Activated B cell treated with CpG ODN at 0.5 μM for 24 hours (primary cell): Measurements from ENCODE around the gene FAM72D. TPM values are rescaled to one million over a fixed set of nuclear protein-coding genes. Genes with fewer than 3 reads are reported as not detected.
A peak's percentile ranks its signal among the peaks of the same experiment; 100 is the strongest.
"Not testable (repeated sequence)": the region's sequence is repeated elsewhere in the genome, so short reads cannot be mapped to it uniquely, and the experiment has no call there.

Source experiments
- ATAC-seq: fragments of 200-7000 bp; cut with Tn5 transposase; one replicate; pipeline ENCODE4 v1.10.0; 2021; ENCODE audit warnings: low read depth, mild to moderate bottlenecking, moderate library complexity
- CTCF ChIA-PET: fragments of 350-600 bp; sonication (Branson Sonifier 250); formaldehyde crosslinking; loops from one replicate; lab custom pipeline; 2021; ENCODE audit warnings: antibody characterized with exemption; lab: Charles Lee
- POLR2A ChIA-PET: fragments of 350-600 bp; sonication (Branson Sonifier 250); formaldehyde crosslinking; loops from one replicate; lab custom pipeline; 2021; ENCODE audit warnings: antibody characterized with exemption; lab: Charles Lee
- DNase-seq: peaks from one replicate; pipeline ENCODE4 v3.0.0; 2022
- H3K27ac Mint-ChIP-seq: one replicate; pipeline ENCODE4 v1.8.0; 2020; ENCODE audit warnings: mixed read lengths
- H3K27me3 Mint-ChIP-seq: one replicate; pipeline ENCODE4 v1.8.0; 2021; ENCODE audit warnings: mixed read lengths
- H3K36me3 Mint-ChIP-seq: one replicate; pipeline ENCODE4 v1.8.0; 2021; ENCODE audit warnings: low read depth, mixed read lengths
- H3K4me1 Mint-ChIP-seq: one replicate; pipeline ENCODE4 v1.8.0; 2021; ENCODE audit warnings: mixed read lengths
- H3K4me3 Mint-ChIP-seq: one replicate; pipeline ENCODE4 v1.8.0; 2020; ENCODE audit warnings: mild to moderate bottlenecking, mixed read lengths
- H3K9me3 Mint-ChIP-seq: one replicate; pipeline ENCODE4 v1.8.0; 2020; ENCODE audit warnings: mixed read lengths
- intact Hi-C: fragments of 100-400 bp; cut with micrococcal nuclease; formaldehyde crosslinking; loops from one replicate; pipeline ENCODE4 v1.15.1; 2024
- total RNA-seq: library from RNA; stranded (reverse); gene quantifications from 2 replicates; pipeline ENCODE4 v1.2.3, GENCODE V29; 2022

FAM72D gene
- 0.17 and 0.20 TPM in 2 replicates for total RNA-seq

GRCh38 chr1:145095284-145096057, at the start of gene FAM72D, which contains the start of gene SRGAP2B:
TSS of gene FAM72D (plus strand) at chr1:145095974. CDS start at chr1:145096848, 874 bp downstream.
TSS of gene SRGAP2B (minus strand) at chr1:145095328. CDS start at chr1:145092901, 2,427 bp downstream.
- H3K27ac Mint-ChIP-seq, H3K27me3 Mint-ChIP-seq, H3K36me3 Mint-ChIP-seq, H3K9me3 Mint-ChIP-seq, DNase-seq, CTCF ChIA-PET, POLR2A ChIA-PET, intact Hi-C loops, H3K4me1 Mint-ChIP-seq: not testable (repeated sequence)
- peak within 1 kb of the TSS; percentile 91 for H3K4me3 Mint-ChIP-seq
- peak; percentile 78 for ATAC-seq

- H3K27ac Mint-ChIP-seq, CTCF ChIA-PET, H3K36me3 Mint-ChIP-seq, H3K27me3 Mint-ChIP-seq, POLR2A ChIA-PET, H3K9me3 Mint-ChIP-seq, H3K4me1 Mint-ChIP-seq, intact Hi-C loops, H3K4me3 Mint-ChIP-seq, DNase-seq: not testable (repeated sequence)
- ATAC-seq: peak; percentile 82
These were observed 48.2 kb upstream of the FAM72D start for GRCh38 chr1:145047553-145047952.

- H3K9me3 Mint-ChIP-seq, CTCF ChIA-PET, H3K27me3 Mint-ChIP-seq, H3K4me1 Mint-ChIP-seq, POLR2A ChIA-PET, H3K27ac Mint-ChIP-seq, intact Hi-C loops, H3K36me3 Mint-ChIP-seq, DNase-seq, ATAC-seq, H3K4me3 Mint-ChIP-seq: not testable (repeated sequence)
These were observed 47.5 kb upstream of the FAM72D start for GRCh38 chr1:145048181-145048856.

GRCh38 chr1:145052019-145052776, 43.6 kb upstream of the FAM72D start:
- not testable (repeated sequence) for H3K27me3 Mint-ChIP-seq

GRCh38 chr1:145053428-145053827, 42.3 kb upstream of the FAM72D start:
- CTCF ChIA-PET, POLR2A ChIA-PET, ATAC-seq, DNase-seq, H3K4me3 Mint-ChIP-seq, intact Hi-C loops, H3K4me1 Mint-ChIP-seq, H3K27ac Mint-ChIP-seq, H3K9me3 Mint-ChIP-seq, H3K36me3 Mint-ChIP-seq, H3K27me3 Mint-ChIP-seq: not testable (repeated sequence)

More at GRCh38 chr1:145052019-145052776, 43.6 kb upstream of the FAM72D start:
- H3K9me3 Mint-ChIP-seq, H3K27ac Mint-ChIP-seq, CTCF ChIA-PET, H3K36me3 Mint-ChIP-seq, H3K4me3 Mint-ChIP-seq, H3K4me1 Mint-ChIP-seq, DNase-seq, POLR2A ChIA-PET, intact Hi-C loops, ATAC-seq: not testable (repeated sequence)

GRCh38 chr1:145055217-145055760, 40.5 kb upstream of the FAM72D start:
- ATAC-seq: peak; percentile 91
- H3K36me3 Mint-ChIP-seq, CTCF ChIA-PET, H3K4me3 Mint-ChIP-seq, H3K9me3 Mint-ChIP-seq, POLR2A ChIA-PET, intact Hi-C loops, H3K27me3 Mint-ChIP-seq, H3K4me1 Mint-ChIP-seq, H3K27ac Mint-ChIP-seq, DNase-seq: not testable (repeated sequence)

GRCh38 chr1:145058184-145058583, 37.6 kb upstream of the FAM72D start:
- H3K36me3 Mint-ChIP-seq, DNase-seq, intact Hi-C loops, H3K9me3 Mint-ChIP-seq, H3K4me3 Mint-ChIP-seq, CTCF ChIA-PET, H3K4me1 Mint-ChIP-seq, H3K27ac Mint-ChIP-seq, POLR2A ChIA-PET, H3K27me3 Mint-ChIP-seq: not testable (repeated sequence)
- ATAC-seq: peak; percentile 45

- H3K36me3 Mint-ChIP-seq, H3K4me3 Mint-ChIP-seq, ATAC-seq, CTCF ChIA-PET, POLR2A ChIA-PET, H3K9me3 Mint-ChIP-seq, H3K27me3 Mint-ChIP-seq, intact Hi-C loops, H3K4me1 Mint-ChIP-seq, H3K27ac Mint-ChIP-seq, DNase-seq: not testable (repeated sequence)
These were observed 32.5 kb upstream of the FAM72D start for GRCh38 chr1:145063285-145063684.

GRCh38 chr1:145063941-145064648, 31.7 kb upstream of the FAM72D start:
- H3K4me3 Mint-ChIP-seq, intact Hi-C loops, DNase-seq, H3K27me3 Mint-ChIP-seq, H3K36me3 Mint-ChIP-seq, H3K27ac Mint-ChIP-seq, POLR2A ChIA-PET, H3K9me3 Mint-ChIP-seq, ATAC-seq, H3K4me1 Mint-ChIP-seq, CTCF ChIA-PET: not testable (repeated sequence)

GRCh38 chr1:145065194-145065826, 30.5 kb upstream of the FAM72D start:
- H3K4me3 Mint-ChIP-seq, H3K4me1 Mint-ChIP-seq, POLR2A ChIA-PET, CTCF ChIA-PET, H3K27ac Mint-ChIP-seq, intact Hi-C loops, H3K9me3 Mint-ChIP-seq, DNase-seq, H3K27me3 Mint-ChIP-seq, H3K36me3 Mint-ChIP-seq: not testable (repeated sequence)
- peak; percentile 97 for ATAC-seq

- H3K9me3 Mint-ChIP-seq, H3K4me1 Mint-ChIP-seq, H3K27me3 Mint-ChIP-seq, H3K4me3 Mint-ChIP-seq, intact Hi-C loops, ATAC-seq, POLR2A ChIA-PET, CTCF ChIA-PET, DNase-seq, H3K36me3 Mint-ChIP-seq, H3K27ac Mint-ChIP-seq: not testable (repeated sequence)
These were observed 29.3 kb upstream of the FAM72D start for GRCh38 chr1:145066486-145066885.
